ENCODE measurements around the gene ZYX. TPM values are rescaled to one million over a fixed set of nuclear protein-coding genes. Genes with fewer than 3 reads are reported as not detected.

ZYX gene
- polyA plus RNA-seq, 1 donor from 2014 or later = 10.0 TPM

DNA sequence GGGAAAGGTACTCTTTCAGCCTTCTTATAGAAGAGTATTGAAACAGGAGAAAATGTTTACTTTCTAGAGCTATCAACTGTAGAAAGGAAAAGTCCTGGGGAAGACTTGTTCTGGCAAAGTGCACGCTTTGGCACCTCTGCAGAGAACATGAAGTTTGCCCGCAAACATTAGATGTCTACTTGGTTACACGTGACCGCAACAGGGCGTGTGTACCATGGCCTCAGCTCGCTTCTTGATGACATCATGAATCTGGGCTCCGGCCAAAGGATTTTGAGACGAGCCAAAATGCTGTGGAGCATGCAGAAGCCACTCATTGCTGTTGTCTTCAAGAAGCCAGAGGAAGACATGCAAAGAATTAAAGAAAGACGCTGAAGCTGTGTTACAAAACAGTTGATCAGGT is 53.5 kb downstream of the ZYX start:
- H3F3A ChIP-seq (ENCODE audit: insufficient read depth, low read length, poor library complexity, severe bottlenecking) = no peaks in the 10 kb centered on the region
- no peak overlapping the region for H3K27ac ChIP-seq (ENCODE audit: low read length)
- H3K9me3 ChIP-seq (ENCODE audit: low read length) = no peaks in the 10 kb centered on the region
- no peaks in the 10 kb centered on the region for H3K36me3 ChIP-seq (ENCODE audit: insufficient read depth, low read length)
- TF ChIP-seq SMC3 (conservative IDR thresholded peaks at IDR 0.05; ENCODE audit: poor library complexity) (no peak), RAD21 (conservative IDR thresholded peaks at IDR 0.05) (no peak)
- H3K79me2 ChIP-seq (replicated peaks; ENCODE audit: insufficient read depth, low read length) = no peaks in the 10 kb centered on the region
- no peak overlapping the region for H3K4me2 ChIP-seq (ENCODE audit: low read length)
- H3K9ac ChIP-seq (ENCODE audit: low read length) = no peak overlapping the region
- H3K9me2 ChIP-seq (ENCODE audit: insufficient read depth, low read length) = no peaks in the 10 kb centered on the region
- H3K27me3 ChIP-seq (ENCODE audit: insufficient read depth, low read depth, low read length) = no peaks in the 10 kb centered on the region
- H3K4me3 ChIP-seq (ENCODE audit: low read length) = no peak overlapping the region
- no peaks in the 10 kb centered on the region for H4K20me1 ChIP-seq (ENCODE audit: insufficient read depth)
- H2AFZ ChIP-seq (ENCODE audit: low read depth, low read length) = no peak overlapping the region

DNA sequence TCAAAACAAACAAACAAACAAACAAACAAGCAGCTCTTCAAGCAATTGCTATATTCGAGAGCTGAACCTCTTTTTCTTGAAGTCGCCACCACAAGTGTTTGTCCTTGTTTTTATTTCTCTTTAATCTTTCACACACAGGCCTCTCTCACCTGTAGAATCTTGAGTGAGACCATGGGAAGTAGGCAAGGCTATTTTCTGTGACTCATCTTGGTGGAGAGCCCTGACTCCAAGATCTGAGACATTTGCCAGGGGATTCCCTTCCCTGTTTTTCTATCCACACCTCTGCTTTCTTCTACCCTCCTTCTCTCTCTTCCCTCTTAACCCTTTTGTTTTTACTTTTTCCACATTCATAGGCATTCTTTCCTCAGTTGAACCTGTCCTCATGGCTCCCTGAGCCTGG is 54.1 kb downstream of the ZYX start:
- Histone ChIP-seq H3K9ac (ENCODE audit: low read length) (no peak overlapping the region), H2AFZ (ENCODE audit: low read depth, low read length) (no peak overlapping the region), H3K27me3 (ENCODE audit: insufficient read depth, low read depth, low read length) (no peaks in the 10 kb centered on the region)

More for the DNA sequence above, 54.1 kb downstream of the ZYX start:
- TF ChIP-seq RAD21 (conservative IDR thresholded peaks at IDR 0.05) (no peak), POLR2AphosphoS5 (IDR thresholded peaks at IDR 0.05) (no peak), EP300 (conservative IDR thresholded peaks at IDR 0.05; ENCODE audit: poor library complexity, severe bottlenecking) (no peak), EZH2 (IDR thresholded peaks at IDR 0.05; ENCODE audit: borderline replicate concordance, insufficient read depth, low read length, poor library complexity, severe bottlenecking) (no peak), SMC3 (conservative IDR thresholded peaks at IDR 0.05; ENCODE audit: poor library complexity) (no peak), TAF1 (IDR thresholded peaks at IDR 0.05; ENCODE audit: low read depth) (no peak), MXI1 (conservative IDR thresholded peaks at IDR 0.05; ENCODE audit: poor library complexity, severe bottlenecking) (no peak)
- TF ChIP-seq, protein P1, sequence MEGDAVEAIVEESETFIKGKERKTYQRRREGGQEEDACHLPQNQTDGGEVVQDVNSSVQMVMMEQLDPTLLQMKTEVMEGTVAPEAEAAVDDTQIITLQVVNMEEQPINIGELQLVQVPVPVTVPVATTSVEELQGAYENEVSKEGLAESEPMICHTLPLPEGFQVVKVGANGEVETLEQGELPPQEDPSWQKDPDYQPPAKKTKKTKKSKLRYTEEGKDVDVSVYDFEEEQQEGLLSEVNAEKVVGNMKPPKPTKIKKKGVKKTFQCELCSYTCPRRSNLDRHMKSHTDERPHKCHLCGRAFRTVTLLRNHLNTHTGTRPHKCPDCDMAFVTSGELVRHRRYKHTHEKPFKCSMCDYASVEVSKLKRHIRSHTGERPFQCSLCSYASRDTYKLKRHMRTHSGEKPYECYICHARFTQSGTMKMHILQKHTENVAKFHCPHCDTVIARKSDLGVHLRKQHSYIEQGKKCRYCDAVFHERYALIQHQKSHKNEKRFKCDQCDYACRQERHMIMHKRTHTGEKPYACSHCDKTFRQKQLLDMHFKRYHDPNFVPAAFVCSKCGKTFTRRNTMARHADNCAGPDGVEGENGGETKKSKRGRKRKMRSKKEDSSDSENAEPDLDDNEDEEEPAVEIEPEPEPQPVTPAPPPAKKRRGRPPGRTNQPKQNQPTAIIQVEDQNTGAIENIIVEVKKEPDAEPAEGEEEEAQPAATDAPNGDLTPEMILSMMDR (IDR thresholded peaks at IDR 0.05; ENCODE audit: poor library complexity, severe bottlenecking) = no peak
- TF ChIP-seq, protein P2, sequence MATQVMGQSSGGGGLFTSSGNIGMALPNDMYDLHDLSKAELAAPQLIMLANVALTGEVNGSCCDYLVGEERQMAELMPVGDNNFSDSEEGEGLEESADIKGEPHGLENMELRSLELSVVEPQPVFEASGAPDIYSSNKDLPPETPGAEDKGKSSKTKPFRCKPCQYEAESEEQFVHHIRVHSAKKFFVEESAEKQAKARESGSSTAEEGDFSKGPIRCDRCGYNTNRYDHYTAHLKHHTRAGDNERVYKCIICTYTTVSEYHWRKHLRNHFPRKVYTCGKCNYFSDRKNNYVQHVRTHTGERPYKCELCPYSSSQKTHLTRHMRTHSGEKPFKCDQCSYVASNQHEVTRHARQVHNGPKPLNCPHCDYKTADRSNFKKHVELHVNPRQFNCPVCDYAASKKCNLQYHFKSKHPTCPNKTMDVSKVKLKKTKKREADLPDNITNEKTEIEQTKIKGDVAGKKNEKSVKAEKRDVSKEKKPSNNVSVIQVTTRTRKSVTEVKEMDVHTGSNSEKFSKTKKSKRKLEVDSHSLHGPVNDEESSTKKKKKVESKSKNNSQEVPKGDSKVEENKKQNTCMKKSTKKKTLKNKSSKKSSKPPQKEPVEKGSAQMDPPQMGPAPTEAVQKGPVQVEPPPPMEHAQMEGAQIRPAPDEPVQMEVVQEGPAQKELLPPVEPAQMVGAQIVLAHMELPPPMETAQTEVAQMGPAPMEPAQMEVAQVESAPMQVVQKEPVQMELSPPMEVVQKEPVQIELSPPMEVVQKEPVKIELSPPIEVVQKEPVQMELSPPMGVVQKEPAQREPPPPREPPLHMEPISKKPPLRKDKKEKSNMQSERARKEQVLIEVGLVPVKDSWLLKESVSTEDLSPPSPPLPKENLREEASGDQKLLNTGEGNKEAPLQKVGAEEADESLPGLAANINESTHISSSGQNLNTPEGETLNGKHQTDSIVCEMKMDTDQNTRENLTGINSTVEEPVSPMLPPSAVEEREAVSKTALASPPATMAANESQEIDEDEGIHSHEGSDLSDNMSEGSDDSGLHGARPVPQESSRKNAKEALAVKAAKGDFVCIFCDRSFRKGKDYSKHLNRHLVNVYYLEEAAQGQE (IDR thresholded peaks at IDR 0.05; ENCODE audit: borderline replicate concordance) = no peak
- Histone ChIP-seq H3K9me3 (ENCODE audit: low read length) (no peaks in the 10 kb centered on the region), H3K27ac (ENCODE audit: low read length) (no peak overlapping the region), H3K9me2 (ENCODE audit: insufficient read depth, low read length) (no peaks in the 10 kb centered on the region), H3K36me3 (ENCODE audit: insufficient read depth, low read length) (no peaks in the 10 kb centered on the region), H3K79me2 (replicated peaks; ENCODE audit: insufficient read depth, low read length) (no peaks in the 10 kb centered on the region), H3K4me2 (ENCODE audit: low read length) (no peak overlapping the region), H4K20me1 (ENCODE audit: insufficient read depth) (no peaks in the 10 kb centered on the region), H3K4me3 (ENCODE audit: low read length) (no peak overlapping the region), H3F3A (ENCODE audit: insufficient read depth, low read length, poor library complexity, severe bottlenecking) (no peaks in the 10 kb centered on the region)
